Esophagus muscularis mucosa (tissue), 4 donors: ENCODE data around the gene TTC4. TPM values are rescaled to one million over a fixed set of nuclear protein-coding genes. Genes with fewer than 3 reads are reported as not detected.

Experiments
- DNase-seq: peaks from one replicate; pipeline ENCODE4 v3.0.0-alpha.2; 2017; ENCODE audit errors: extremely low spot score
- H3K27ac ChIP-seq, 4 donors: fragments of 200-600 bp; sonication (generic); replicated peaks in 1 of 4; 1 replicate in 3 of 4; 2 replicates in 1 of 4; pipeline ENCODE4 v1.5.1; 2016 to 2019; ENCODE audit warnings: mild to moderate bottlenecking in 1 of 4
- H3K27me3 ChIP-seq, 4 donors: fragments of 200-600 bp; sonication (generic); one replicate each; pipeline versions ENCODE4 v1.5.1 to v1.6.0; 2016 to 2019
- H3K36me3 ChIP-seq, 4 donors: fragments of 200-600 bp; sonication (generic); one replicate each; pipeline ENCODE4 v1.5.1; 2016 to 2019
- H3K4me1 ChIP-seq, 4 donors: fragments of 200-600 bp; sonication (generic); one replicate each; pipeline ENCODE4 v1.5.1; 2016 to 2019
- H3K4me3 ChIP-seq, 4 donors: fragments of 200-600 bp; sonication (generic); 1 replicate in 2 of 4; 2 replicates in 2 of 4; pipeline ENCODE4 v1.5.1; 2016 to 2019; ENCODE audit warnings: mild to moderate bottlenecking in 4 of 4, moderate library complexity in 1 of 4
- H3K9me3 ChIP-seq, 4 donors: fragments of 200-600 bp; sonication (generic); 1 replicate in 3 of 4; 2 replicates in 1 of 4; pipeline ENCODE4 v1.5.1; 2016 to 2019
- CTCF ChIP-seq, 3 experiments: fragments of 200-600 bp in 2 of 3; fragments of 450-650 bp in 1 of 3; sonication (generic) in 2 of 3; IDR thresholded peaks; one replicate each; pipeline ENCODE4 v1.5.1; 2017 to 2019; ENCODE audit warnings: antibody characterized with exemption in 3 of 3, mild to moderate bottlenecking in 2 of 3, moderate library complexity in 1 of 3
- EP300 ChIP-seq: sonication (generic); formaldehyde crosslinking; IDR thresholded peaks from one replicate; pipeline ENCODE4 v1.6.1; 2017; ENCODE audit warnings: antibody characterized with exemption
- POLR2A ChIP-seq: fragments of 450-650 bp; IDR thresholded peaks from one replicate; pipeline ENCODE4 v1.6.1; 2017; ENCODE audit warnings: antibody characterized with exemption, moderate library complexity, mild to moderate bottlenecking, low read depth
- POLR2AphosphoS5 ChIP-seq, 2 donors: sonication (generic); formaldehyde crosslinking; IDR thresholded peaks; one replicate each; pipeline ENCODE4 v1.6.1; 2017; ENCODE audit warnings: antibody characterized with exemption in 2 of 2
- WGBS: methylation state at CpG from one replicate; pipeline ENCODE4 v1.1.5; 2018; 5-methylcytosine and 5-hydroxymethylcytosine counted together
- intact Hi-C: fragments of 100-400 bp; cut with DNase I; formaldehyde crosslinking; loops from one replicate; pipeline ENCODE4 v1.15.1; 2023
- total RNA-seq, 4 donors: library from RNA; depleted of rRNA; stranded (reverse); fragments of >200 nt; gene quantifications; one replicate each; pipeline versions ENCODE4 v1.1.0 to v1.2.1, GENCODE V29; 2016

TTC4 gene
- total RNA-seq, 4 donors from 2014 or later, result 10.8 to 16.4 (median 13.8) TPM

GRCh38 chr1:54671985-54672608 lies 43.6 kb upstream of the TTC4 start:
- intact Hi-C loops, result loop anchor here (10.0 kb wide), 1 partner anchor 143 kb away; no protein-coding TSS in a partner anchor
- DNase-seq, result no peak
- H3K4me1 ChIP-seq, result no peaks in the 10 kb centered on the region
- H3K9me3 ChIP-seq, result peaks cover 0 to 6% (median 0%) of the 10 kb centered on the region in 4 donors
- H3K27me3 ChIP-seq, result no peaks in the 10 kb centered on the region
- TF ChIP-seq CTCF (IDR thresholded peaks at IDR 0.05) (peak; percentile 37 to 65 (median 37)), EP300 (no peak)
- no peak overlapping the region for H3K4me3 ChIP-seq
- peaks cover 0 to 38% (median 12%) of the 10 kb centered on the region in 4 donors for H3K36me3 ChIP-seq
- WGBS, result 67% methylated on average over 6 of the region's 6 CpGs
- no peak overlapping the region for H3K27ac ChIP-seq

- Histone ChIP-seq H3K27ac (no peak overlapping the region), H3K9me3 (peaks cover 0 to 2% (median 0%) of the 10 kb centered on the region in 4 donors), H3K4me1 (peaks cover 0 to 8% (median 3%) of the 10 kb centered on the region in 4 donors), H3K27me3 (no peaks in the 10 kb centered on the region), H3K36me3 (peaks cover 0 to 49% (median 18%) of the 10 kb centered on the region in 4 donors), H3K4me3 (no peak overlapping the region)
- TF ChIP-seq POLR2AphosphoS5 (IDR thresholded peaks at IDR 0.05) (no peak), POLR2A (no peak), EP300 (no peak), CTCF (IDR thresholded peaks at IDR 0.05) (no peak)
- 78% methylated on average over 14 of the region's 17 CpGs for WGBS
- intact Hi-C loops, result loop anchor here (10.0 kb wide), 1 partner anchor 136 kb away; no protein-coding TSS in a partner anchor
- DNase-seq, result no peak
These were observed 36.7 kb upstream of the TTC4 start for GRCh38 chr1:54678776-54679643.

GRCh38 chr1:54679706-54680105 lies 36.0 kb upstream of the TTC4 start:
- no peak overlapping the region for H3K4me3 ChIP-seq
- peaks cover 0 to 46% (median 16%) of the 10 kb centered on the region in 4 donors for H3K36me3 ChIP-seq
- no peak for TF ChIP-seq POLR2AphosphoS5 (IDR thresholded peaks at IDR 0.05)
- TF ChIP-seq POLR2A, result no peak
- TF ChIP-seq CTCF (IDR thresholded peaks at IDR 0.05), result no peak
- TF ChIP-seq EP300, result no peak
- no peaks in the 10 kb centered on the region for H3K27me3 ChIP-seq
- 85% methylated on average over 7 of the region's 7 CpGs for WGBS
- no peak overlapping the region for H3K27ac ChIP-seq
- intact Hi-C loops, result loop anchor here (10.0 kb wide), 1 partner anchor 135 kb away; no protein-coding TSS in a partner anchor
- no peaks in the 10 kb centered on the region for H3K9me3 ChIP-seq
- H3K4me1 ChIP-seq, result peaks cover 0 to 8% (median 3%) of the 10 kb centered on the region in 4 donors
- DNase-seq, result no peak

GRCh38 chr1:54680387-54680786 lies 35.3 kb upstream of the TTC4 start:
- H3K4me1 ChIP-seq, result peaks cover 0 to 8% (median 3%) of the 10 kb centered on the region in 4 donors
- intact Hi-C loops, result no loop called here
- H3K36me3 ChIP-seq, result peaks cover 0 to 46% (median 14%) of the 10 kb centered on the region in 4 donors
- no peaks in the 10 kb centered on the region for H3K27me3 ChIP-seq
- no peak overlapping the region for H3K4me3 ChIP-seq
- 79% methylated on average over 8 of the region's 8 CpGs for WGBS
- DNase-seq, result no peak
- H3K9me3 ChIP-seq, result no peaks in the 10 kb centered on the region
- TF ChIP-seq POLR2A, result no peak
- TF ChIP-seq POLR2AphosphoS5 (IDR thresholded peaks at IDR 0.05), result no peak
- no peak for TF ChIP-seq CTCF (IDR thresholded peaks at IDR 0.05)
- TF ChIP-seq EP300, result no peak
- H3K27ac ChIP-seq, result no peak overlapping the region
